Uterus (tissue), 2 donors: Measurements from ENCODE around the gene WT1.

Experiments used
- POLR2A ChIP-seq, 2 donors: fragments of 450-650 bp; IDR thresholded peaks; one replicate each; pipeline ENCODE4 v1.6.1; 2016; ENCODE audit warnings: antibody characterized with exemption in 2 of 2, mild to moderate bottlenecking in 1 of 2, moderate library complexity in 1 of 2
- TF ChIP-seq, protein P1 (sequence below), 4 experiments: fragments of 200-600 bp in 2 of 4; fragments of 450-650 bp in 2 of 4; sonication (generic) in 2 of 4; IDR thresholded peaks; one replicate each; pipeline ENCODE4 v1.5.1; 2016 to 2019; ENCODE audit warnings: antibody characterized with exemption in 4 of 4, mild to moderate bottlenecking in 2 of 4, moderate library complexity in 1 of 4

DNA sequence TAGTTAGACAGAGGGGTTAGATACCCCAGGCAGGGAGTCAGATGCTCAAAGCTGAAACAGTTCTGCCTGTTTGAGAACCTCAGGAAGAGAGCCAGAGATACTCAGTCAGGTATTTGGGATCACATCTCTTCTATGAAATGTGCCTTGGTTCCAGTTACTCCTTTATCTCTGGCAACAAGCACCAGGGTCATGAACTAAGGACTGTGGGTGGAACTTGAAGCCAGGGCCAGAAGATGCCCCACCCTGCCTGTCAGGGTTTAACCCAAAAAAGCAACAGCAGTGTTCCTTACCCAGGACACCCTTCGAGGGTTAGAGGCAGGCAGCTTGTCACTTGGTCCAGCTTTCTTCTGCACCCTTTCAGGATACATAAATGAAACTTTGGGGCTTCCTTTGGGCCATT lies 15.0 kb upstream of the WT1 start:
- TF ChIP-seq, protein P1, sequence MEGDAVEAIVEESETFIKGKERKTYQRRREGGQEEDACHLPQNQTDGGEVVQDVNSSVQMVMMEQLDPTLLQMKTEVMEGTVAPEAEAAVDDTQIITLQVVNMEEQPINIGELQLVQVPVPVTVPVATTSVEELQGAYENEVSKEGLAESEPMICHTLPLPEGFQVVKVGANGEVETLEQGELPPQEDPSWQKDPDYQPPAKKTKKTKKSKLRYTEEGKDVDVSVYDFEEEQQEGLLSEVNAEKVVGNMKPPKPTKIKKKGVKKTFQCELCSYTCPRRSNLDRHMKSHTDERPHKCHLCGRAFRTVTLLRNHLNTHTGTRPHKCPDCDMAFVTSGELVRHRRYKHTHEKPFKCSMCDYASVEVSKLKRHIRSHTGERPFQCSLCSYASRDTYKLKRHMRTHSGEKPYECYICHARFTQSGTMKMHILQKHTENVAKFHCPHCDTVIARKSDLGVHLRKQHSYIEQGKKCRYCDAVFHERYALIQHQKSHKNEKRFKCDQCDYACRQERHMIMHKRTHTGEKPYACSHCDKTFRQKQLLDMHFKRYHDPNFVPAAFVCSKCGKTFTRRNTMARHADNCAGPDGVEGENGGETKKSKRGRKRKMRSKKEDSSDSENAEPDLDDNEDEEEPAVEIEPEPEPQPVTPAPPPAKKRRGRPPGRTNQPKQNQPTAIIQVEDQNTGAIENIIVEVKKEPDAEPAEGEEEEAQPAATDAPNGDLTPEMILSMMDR (IDR thresholded peaks at IDR 0.05) = no peak
- TF ChIP-seq POLR2A (IDR thresholded peaks at IDR 0.05) = no peak
